ENCODE results near the gene ZSCAN21. TPM values are rescaled to one million over a fixed set of nuclear protein-coding genes. Genes with fewer than 3 reads are reported as not detected.

ZSCAN21 gene
- total RNA-seq, 1 experiment from 2014 or later, result 24.3 TPM

GRCh38 chr7:100033526-100033925 is 16.0 kb upstream of the ZSCAN21 start:
- no peak overlapping the region; a peak in 1 of 7 replicates for H3K27ac Mint-ChIP-seq
- no peak for DNase-seq
- peaks cover 56 to 76% (median 76%) of the 10 kb centered on the region in 3 experiments for H3K36me3 Mint-ChIP-seq (ENCODE audit: insufficient read depth in 1 of 3, low read depth in 3 of 3)

More at GRCh38 chr7:100033526-100033925, 16.0 kb upstream of the ZSCAN21 start:
- no peak overlapping the region for H4K91ac ChIP-seq (ENCODE audit: insufficient read length, low read depth, low read length)
- no peak overlapping the region for H3K18ac ChIP-seq (ENCODE audit: insufficient read length, low read depth, low read length)
- H3K4ac ChIP-seq (ENCODE audit: low read depth, low read length), result no peak overlapping the region
- no peak overlapping the region for H2AK5ac ChIP-seq (ENCODE audit: insufficient read length, low read length)
- H4K8ac ChIP-seq (replicated peaks; ENCODE audit: insufficient read length, low read depth, low read length), result no peak overlapping the region
- no peaks in the 10 kb centered on the region for H3K79me1 ChIP-seq (ENCODE audit: insufficient read depth, low read depth, low read length, poor library complexity, severe bottlenecking)
- H3T11ph ChIP-seq (ENCODE audit: low read length), result no peak overlapping the region
- H4K5ac ChIP-seq (ENCODE audit: insufficient read length, low read depth, low read length), result no peak overlapping the region
- H2AFZ ChIP-seq (ENCODE audit: low read length), result no peak overlapping the region
- WGBS (ENCODE audit: extremely low coverage, insufficient read length, low lambda C conversion rate), result no CpG with 5 or more reads among the region's 6 CpGs
- H3K27me3 Mint-ChIP-seq (ENCODE audit: low read depth), result no peaks in the 10 kb centered on the region
- no peaks in the 10 kb centered on the region for H3K4me1 Mint-ChIP-seq
- H2BK15ac ChIP-seq (ENCODE audit: low read depth, low read length), result no peak overlapping the region
- no peak overlapping the region for H3K4me3 Mint-ChIP-seq
- H3K56ac ChIP-seq (ENCODE audit: insufficient read length, low read depth, low read length), result no peak overlapping the region
- H3K23me2 ChIP-seq (ENCODE audit: insufficient read length, low read depth, low read length, poor library complexity, severe bottlenecking), result no peaks in the 10 kb centered on the region
- H3K4me2 ChIP-seq (ENCODE audit: insufficient read depth, insufficient read length, low read length), result no peak overlapping the region
- TF ChIP-seq CTCF (conservative IDR thresholded peaks at IDR 0.05), result no peak
- no peak overlapping the region for H3K9ac ChIP-seq (ENCODE audit: extremely low read depth, insufficient read length, low read length)
- H3K9me3 Mint-ChIP-seq, result no peaks in the 10 kb centered on the region
- H2BK120ac ChIP-seq (ENCODE audit: low read depth, low read length, poor library complexity, severe bottlenecking), result no peak overlapping the region
- H3K14ac ChIP-seq (ENCODE audit: insufficient read depth, low read length), result no peak overlapping the region
- H3K79me2 ChIP-seq (ENCODE audit: insufficient read depth, low read length), result no peaks in the 10 kb centered on the region
- no peak overlapping the region for H2BK20ac ChIP-seq (ENCODE audit: low read depth, low read length, poor library complexity, severe bottlenecking)
- H4K20me1 ChIP-seq (ENCODE audit: control insufficient read depth, insufficient read depth, insufficient read length), result no peaks in the 10 kb centered on the region
- H3K27ac ChIP-seq (ENCODE audit: insufficient read length, low read depth, low read length), result no peak overlapping the region
- no peak overlapping the region for H2BK5ac ChIP-seq (ENCODE audit: insufficient read length, low read length)
- H2BK12ac ChIP-seq (ENCODE audit: insufficient read length, low read depth, low read length), result no peak overlapping the region
- H3K9me3 ChIP-seq (ENCODE audit: control insufficient read depth, low read depth, low read length), result no peaks in the 10 kb centered on the region
- no peak overlapping the region for H3K23ac ChIP-seq (ENCODE audit: insufficient read length, low read depth, low read length)
- H3K4me1 ChIP-seq (ENCODE audit: insufficient read depth, low read length), result no peaks in the 10 kb centered on the region
- H3K27me3 ChIP-seq (ENCODE audit: insufficient read depth, low read length), result no peaks in the 10 kb centered on the region
